ENCODE results near the gene FAM156A.
A peak's percentile ranks its signal among the peaks of the same experiment; 100 is the strongest.
"Not testable (repeated sequence)": the region's sequence is repeated elsewhere in the genome, so short reads cannot be mapped to it uniquely, and the experiment has no call there.

Gene FAM156A

DNA sequence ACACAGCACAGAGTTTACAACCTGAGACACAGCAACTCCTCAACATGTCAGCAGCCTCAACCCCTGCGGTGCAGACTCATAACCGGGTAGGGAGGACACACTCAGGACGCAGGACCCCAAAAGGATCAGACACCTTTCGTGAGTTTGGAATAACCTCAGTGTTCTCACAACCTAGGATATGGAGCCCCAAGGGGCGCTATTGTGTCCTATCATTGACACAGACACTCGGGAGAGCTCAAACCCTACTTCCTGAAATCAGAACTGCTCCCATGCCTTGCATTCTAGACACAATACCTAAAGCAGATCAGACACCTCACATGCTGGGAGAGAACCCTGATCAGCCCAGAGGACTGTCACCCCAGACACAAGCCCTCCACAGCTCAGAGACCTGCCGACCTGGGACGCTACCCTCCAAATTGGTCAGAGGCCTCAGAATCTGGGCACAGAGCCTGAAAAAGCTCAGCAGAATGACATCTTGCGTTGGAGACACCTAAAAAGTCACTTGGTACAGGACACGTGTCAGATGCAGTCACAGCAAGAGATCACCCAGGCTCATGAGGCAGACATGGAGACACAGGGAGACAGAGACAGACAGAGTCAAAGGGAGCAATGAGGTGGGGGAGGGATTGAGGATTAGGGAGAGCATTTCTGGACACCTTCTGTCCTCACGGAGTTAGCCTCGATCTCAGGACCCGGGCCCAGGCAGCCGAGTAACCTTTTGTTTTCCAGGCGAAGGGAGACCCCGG, 8.8 kb upstream of the FAM156A start:
- not testable (repeated sequence) for DNase-seq (ENCODE audit: low spot score)

DNA sequence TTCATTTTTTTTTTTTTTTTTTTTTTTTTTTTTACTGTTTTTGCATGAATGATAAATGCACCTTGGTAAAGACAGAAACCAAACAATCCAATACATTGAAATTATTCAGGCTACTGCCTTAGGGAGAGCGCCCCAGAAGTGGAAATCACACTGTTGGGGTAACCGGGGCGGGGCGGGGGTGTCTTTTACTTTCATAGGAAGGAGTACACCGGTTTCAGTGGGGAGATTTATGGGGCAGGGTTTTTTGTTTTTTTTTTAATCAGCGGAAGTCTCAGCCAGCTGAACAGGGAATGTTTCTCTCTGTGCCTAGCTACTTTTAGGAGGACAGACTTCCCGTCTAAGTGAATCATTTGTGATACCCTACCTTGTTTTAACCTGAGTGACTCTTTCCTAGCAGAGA, 643 bp upstream of the FAM156A start:
- not testable (repeated sequence) for DNase-seq (ENCODE audit: low spot score)

DNA sequence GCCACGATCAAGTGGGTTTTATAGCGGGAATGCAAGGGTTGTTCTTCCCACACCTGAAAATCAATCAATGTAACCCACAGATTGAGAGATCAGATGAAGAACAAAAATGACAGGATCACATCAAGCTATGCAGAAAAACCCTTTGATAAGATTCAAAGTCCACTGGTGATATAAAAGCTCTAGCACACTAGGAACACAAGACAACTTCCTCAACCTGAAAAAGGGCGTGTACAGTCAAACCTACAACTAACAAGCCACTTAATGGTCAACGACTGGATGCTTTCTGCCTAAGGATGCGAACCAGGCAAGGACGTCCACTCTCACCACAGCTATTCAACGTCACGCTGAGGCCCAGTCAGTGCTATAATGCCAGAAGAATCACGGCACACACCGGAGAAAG, 8.4 kb downstream of the FAM156A start:
- not testable (repeated sequence) for DNase-seq (ENCODE audit: low spot score)

DNA sequence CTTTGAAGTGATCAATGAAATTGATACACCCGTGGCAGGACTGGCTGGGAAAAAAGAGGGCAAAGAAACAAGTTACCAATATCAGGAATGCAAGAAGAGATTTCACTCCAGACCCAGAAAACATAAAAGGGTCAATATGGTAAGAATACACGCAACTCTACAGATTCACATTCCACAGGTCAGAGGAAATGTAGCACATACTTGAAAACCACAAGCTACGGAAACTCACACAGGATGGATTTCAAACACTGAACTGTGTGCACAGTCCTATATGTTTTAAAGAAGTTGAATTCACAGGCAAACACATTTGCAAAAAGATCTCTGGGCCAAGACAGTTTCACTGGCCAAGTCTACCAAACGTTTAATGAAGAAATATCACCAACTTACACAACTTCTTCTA, 9.0 kb downstream of the FAM156A start:
- not testable (repeated sequence) for DNase-seq (ENCODE audit: low spot score)

DNA sequence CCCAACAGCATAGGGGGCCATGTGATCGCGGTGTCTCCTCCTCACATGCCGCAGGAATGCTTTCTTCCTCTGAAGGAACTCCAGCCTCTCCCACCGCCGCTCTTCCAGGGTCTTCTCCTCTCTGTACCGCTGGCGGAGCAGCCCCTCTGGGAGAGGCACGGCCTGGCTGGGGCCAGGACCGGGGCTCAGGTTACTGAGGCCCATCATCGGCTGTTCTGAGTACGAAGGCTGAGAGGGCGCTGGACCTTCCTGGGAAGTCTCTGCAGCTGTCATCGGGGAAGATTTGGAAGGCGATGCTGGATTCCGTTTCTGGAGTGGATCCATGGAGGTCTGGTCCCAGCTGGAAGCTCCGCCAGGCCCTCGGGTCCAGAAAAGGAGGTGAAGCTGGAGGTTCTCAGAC, 10.1 kb downstream of the FAM156A start:
- DNase-seq (ENCODE audit: low spot score): not testable (repeated sequence)

DNA sequence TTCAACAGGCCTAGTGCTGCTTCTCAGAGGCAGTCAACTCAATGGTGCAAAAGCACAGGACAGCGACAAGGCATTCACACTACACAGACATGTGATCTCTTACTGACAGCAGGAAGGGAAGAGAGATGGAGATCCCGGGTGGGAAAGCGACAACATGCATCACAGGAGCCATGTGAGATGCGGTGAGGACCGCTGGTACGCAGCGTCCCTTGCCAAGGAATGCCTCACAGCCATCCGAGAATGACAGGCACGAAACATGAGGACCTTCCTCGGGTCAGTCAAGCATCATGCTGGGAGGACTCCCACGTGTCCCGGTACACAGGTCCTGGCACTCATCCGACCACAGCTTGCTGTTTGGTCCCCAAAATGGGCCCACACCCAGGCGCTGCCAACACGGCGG, 10.8 kb downstream of the FAM156A start:
- DNase-seq (ENCODE audit: low spot score): not testable (repeated sequence)

GRCh38 chrX:52945838-52946494, 12.4 kb downstream of the FAM156A start:
- DNase-seq (ENCODE audit: low spot score): not testable (repeated sequence)

DNA sequence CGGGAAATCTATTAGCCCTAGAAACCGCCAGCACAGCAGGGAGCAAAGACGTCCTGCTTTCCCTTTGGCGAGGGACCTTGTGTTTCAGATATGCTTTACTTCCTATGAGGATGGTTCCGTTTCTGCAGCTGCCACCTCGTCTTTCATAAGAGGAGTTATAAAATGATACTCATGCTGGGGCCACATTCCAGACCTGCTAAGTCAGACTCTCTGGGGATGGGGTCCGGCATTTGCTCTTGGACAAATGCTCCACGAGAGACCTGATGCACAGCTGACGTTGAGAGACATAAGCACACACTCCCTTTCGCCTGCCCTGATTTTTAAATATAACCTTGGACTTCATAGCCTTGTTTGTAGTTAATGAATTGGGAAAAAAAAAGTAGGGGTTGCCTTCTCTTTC, 16.6 kb downstream of the FAM156A start:
- DNase-seq (ENCODE audit: low spot score): not testable (repeated sequence)

DNA sequence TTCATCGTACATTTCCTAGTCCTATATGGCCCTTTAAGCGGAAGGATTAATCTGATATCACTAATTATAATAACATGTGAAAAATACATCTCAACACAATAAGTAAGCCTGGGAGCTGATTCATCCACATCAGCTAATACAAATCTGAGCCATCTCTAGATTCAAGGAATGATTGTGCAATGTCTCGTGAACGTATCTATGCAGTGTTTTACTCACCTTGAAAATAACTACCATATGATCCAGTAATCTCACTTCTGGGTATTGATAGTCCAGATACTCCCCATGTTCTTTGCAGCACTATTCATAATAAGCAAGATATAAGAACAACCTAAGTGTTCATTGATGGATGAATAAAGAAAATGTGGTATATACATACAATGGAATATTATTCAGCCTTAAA, 17.6 kb downstream of the FAM156A start:
- DNase-seq (ENCODE audit: low spot score): not testable (repeated sequence)

DNA sequence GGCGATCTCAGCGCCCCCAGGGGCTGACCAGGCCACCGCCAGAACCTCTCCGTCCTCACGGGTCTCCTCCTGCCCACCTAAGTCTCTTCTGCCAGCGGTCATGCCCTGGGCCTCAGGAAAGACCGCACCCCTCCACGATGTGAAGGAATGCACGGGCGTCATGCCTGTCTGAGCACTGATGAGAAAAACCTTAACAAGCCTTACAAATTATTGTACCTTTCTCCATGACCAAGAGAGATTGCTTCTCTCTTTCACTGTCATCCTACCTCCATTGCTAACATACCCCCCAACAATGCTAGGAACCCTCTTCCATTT, 22.9 kb downstream of the FAM156A start:
- DNase-seq (ENCODE audit: low spot score): not testable (repeated sequence)

- DNase-seq (ENCODE audit: low spot score): peak; percentile 88
Observed at GRCh38 chrX:52934704-52935469, 23.4 kb downstream of the FAM156A start.

GRCh38 chrX:52933976-52934703, 24.2 kb downstream of the FAM156A start:
- no peak for DNase-seq (ENCODE audit: low spot score)

- no peak for DNase-seq (ENCODE audit: low spot score)
Observed at GRCh38 chrX:52933213-52933612, 25.1 kb downstream of the FAM156A start.

- not testable (repeated sequence) for DNase-seq (ENCODE audit: low spot score)
Observed at GRCh38 chrX:52930214-52930613, 28.1 kb downstream of the FAM156A start.

- no peak for DNase-seq (ENCODE audit: low spot score)
Observed at GRCh38 chrX:52923781-52924241, 34.5 kb downstream of the FAM156A start.

DNA sequence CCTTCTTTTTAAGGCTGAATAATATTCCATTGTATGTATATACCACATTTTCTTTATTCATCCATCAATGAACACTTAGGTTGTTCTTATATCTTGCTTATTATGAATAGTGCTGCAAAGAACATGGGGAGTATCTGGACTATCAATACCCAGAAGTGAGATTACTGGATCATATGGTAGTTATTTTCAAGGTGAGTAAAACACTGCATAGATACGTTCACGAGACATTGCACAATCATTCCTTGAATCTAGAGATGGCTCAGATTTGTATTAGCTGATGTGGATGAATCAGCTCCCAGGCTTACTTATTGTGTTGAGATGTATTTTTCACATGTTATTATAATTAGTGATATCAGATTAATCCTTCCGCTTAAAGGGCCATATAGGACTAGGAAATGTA, 43.6 kb downstream of the FAM156A start:
- not testable (repeated sequence) for DNase-seq (ENCODE audit: low spot score)

GRCh38 chrX:52913681-52914080, 44.6 kb downstream of the FAM156A start:
- DNase-seq (ENCODE audit: low spot score): not testable (repeated sequence)

DNA sequence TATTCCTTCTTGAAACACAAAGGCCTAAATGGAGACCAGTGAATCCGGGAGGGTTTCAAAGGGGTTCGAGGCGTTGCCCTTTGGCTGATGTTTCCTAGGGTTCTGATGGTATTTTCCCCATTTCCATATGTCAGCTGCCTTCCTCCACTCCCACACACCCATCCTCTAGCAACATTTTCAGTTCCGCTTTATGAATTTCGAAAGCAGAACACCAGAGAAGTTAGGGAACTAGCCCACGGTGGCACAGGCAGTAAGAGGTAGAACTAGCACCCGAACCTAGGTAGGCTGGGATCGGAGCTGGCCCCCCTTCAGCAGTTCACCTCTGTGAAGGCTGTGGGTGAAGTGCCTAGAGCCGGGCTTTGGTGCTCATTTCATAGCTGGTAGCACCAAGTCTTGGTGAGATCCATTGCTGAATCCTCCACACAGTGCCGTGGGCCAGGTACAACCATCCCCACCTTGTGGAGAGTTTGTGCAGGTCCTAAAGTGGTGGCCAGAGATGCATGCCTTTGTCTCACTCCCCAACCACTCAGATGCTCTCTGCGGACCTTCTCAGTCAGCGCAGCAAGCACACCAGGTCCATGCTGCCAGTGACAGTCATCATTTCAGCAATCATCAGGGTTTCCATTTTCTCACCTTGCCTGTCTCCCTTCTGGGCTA, 48.9 kb downstream of the FAM156A start:
- DNase-seq (ENCODE audit: low spot score): not testable (repeated sequence)

GRCh38 chrX:52907900-52908299, 50.4 kb downstream of the FAM156A start:
- not testable (repeated sequence) for DNase-seq (ENCODE audit: low spot score)

DNA sequence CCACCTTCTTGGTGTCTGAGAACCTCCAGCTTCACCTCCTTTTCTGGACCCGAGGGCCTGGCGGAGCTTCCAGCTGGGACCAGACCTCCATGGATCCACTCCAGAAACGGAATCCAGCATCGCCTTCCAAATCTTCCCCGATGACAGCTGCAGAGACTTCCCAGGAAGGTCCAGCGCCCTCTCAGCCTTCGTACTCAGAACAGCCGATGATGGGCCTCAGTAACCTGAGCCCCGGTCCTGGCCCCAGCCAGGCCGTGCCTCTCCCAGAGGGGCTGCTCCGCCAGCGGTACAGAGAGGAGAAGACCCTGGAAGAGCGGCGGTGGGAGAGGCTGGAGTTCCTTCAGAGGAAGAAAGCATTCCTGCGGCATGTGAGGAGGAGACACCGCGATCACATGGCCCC, 51.2 kb downstream of the FAM156A start:
- DNase-seq (ENCODE audit: low spot score): not testable (repeated sequence)

DNA sequence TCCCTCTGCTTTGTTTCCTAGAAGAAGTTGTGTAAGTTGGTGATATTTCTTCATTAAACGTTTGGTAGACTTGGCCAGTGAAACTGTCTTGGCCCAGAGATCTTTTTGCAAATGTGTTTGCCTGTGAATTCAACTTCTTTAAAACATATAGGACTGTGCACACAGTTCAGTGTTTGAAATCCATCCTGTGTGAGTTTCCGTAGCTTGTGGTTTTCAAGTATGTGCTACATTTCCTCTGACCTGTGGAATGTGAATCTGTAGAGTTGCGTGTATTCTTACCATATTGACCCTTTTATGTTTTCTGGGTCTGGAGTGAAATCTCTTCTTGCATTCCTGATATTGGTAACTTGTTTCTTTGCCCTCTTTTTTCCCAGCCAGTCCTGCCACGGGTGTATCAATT, 52.2 kb downstream of the FAM156A start:
- DNase-seq (ENCODE audit: low spot score): not testable (repeated sequence)

- not testable (repeated sequence) for DNase-seq (ENCODE audit: low spot score)
Observed at GRCh38 chrX:52905531-52905930, 52.8 kb downstream of the FAM156A start.

Data from hematopoietic multipotent progenitor cell treated with erythropoietin and hydrocortisone succinate and interleukin-3 and kit ligand, for 15 days (in vitro differentiated cells).